Activated naive CD8-positive, alpha-beta T cell (primary cell): ENCODE data around the gene SLC25A48.

ENCODE experiments used
- H3K27ac Mint-ChIP-seq: one replicate; pipeline ENCODE4 v1.8.0; 2021; ENCODE audit warnings: mixed read lengths
- H3K27me3 Mint-ChIP-seq: one replicate; pipeline ENCODE4 v1.8.0; 2021; ENCODE audit warnings: mixed read lengths
- H3K36me3 Mint-ChIP-seq: one replicate; pipeline ENCODE4 v1.8.0; 2021; ENCODE audit warnings: mixed read lengths
- H3K4me1 Mint-ChIP-seq: one replicate; pipeline ENCODE4 v1.8.0; 2021; ENCODE audit warnings: low read depth, mixed read lengths
- H3K4me3 Mint-ChIP-seq: one replicate; pipeline ENCODE4 v1.8.0; 2021; ENCODE audit warnings: mild to moderate bottlenecking, mixed read lengths
- H3K9me3 Mint-ChIP-seq: one replicate; pipeline ENCODE4 v1.8.0; 2021; ENCODE audit warnings: low read depth, mixed read lengths

SLC25A48 gene

DNA sequence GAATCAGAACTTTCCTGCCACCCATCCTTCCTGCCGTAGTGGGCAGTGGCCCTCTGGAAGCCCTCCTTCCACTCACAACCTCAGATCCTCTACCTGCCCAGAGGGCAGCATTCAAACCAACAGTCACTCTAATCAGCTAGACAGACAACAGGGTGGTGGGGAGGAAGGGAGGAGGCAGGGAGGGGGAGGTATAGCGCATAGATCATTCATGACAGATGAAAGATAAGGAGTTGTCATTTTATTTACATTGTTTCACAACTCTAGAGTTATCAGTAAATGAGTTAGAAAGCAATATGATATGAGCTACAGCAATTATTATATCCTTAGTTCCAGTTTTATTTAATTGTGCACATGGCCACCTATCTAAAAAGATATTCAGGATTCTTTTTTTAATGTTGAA is 60.3 kb downstream of the SLC25A48 start:
- peaks cover 6% of the 10 kb centered on the region for H3K27me3 Mint-ChIP-seq
- no peak overlapping the region for H3K27ac Mint-ChIP-seq
- H3K4me3 Mint-ChIP-seq, result no peak overlapping the region
- H3K36me3 Mint-ChIP-seq, result no peaks in the 10 kb centered on the region
- H3K9me3 Mint-ChIP-seq, result no peaks in the 10 kb centered on the region
- H3K4me1 Mint-ChIP-seq, result no peaks in the 10 kb centered on the region

DNA sequence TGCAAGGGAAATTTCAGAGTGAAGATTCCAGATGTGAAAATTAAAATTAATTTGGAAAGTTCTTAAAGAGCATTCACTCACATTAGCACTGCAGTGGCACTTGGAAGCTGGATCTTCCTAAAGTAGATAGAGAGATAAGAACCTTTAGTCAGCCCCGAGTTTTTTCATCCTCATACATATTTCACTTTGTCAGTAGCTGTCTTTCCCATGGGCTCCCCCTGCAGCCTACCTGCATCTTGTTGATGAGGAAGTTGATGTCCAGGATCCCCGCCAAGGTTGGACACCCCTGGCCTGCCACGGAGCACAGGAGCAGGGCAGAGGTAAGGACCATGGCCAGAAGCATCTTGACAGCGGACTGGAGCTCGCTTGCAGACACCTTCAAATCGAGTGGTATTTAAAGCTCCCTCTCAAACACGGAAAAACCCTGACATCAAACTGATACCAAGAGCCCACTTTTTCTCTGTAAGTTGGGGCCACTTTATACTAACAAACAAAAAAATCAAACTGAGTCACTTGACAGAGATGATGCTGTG is 61.1 kb downstream of the SLC25A48 start, which contains the start of gene IL9:
TSS of gene IL9 (minus strand) at position 368 of the 533 bp plus-strand sequence. CDS start at position 343, 25 bp downstream.
- Mint-ChIP-seq H3K4me1 (no peaks in the 10 kb centered on the region), H3K27me3 (peaks cover 8% of the 10 kb centered on the region), H3K36me3 (no peaks in the 10 kb centered on the region), H3K27ac (no peak within 1 kb of the TSS), H3K9me3 (no peaks in the 10 kb centered on the region), H3K4me3 (no peak within 1 kb of the TSS)

DNA sequence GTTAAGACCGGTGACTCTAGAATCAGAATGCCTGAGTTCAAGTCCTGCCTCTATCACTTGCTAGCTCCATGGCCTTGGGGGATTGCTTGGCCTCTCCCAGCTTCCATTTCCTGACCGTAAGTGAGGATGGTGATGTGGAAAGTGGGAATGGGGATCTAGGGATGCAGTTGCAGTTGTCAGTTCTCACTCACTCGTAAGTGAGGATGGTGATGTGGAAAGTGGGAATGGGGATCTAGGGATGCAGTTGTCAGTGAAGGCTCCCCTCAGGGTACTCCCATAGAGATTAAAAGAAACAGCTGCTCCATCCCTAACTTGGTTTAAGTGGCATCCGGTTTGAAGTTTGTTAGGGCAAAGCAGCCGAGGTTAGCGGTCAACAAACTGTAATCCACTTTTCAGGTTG is 64.2 kb downstream of the SLC25A48 start:
- no peaks in the 10 kb centered on the region for H3K36me3 Mint-ChIP-seq
- no peak overlapping the region for H3K27ac Mint-ChIP-seq
- H3K9me3 Mint-ChIP-seq, result no peaks in the 10 kb centered on the region
- no peak overlapping the region for H3K4me3 Mint-ChIP-seq
- H3K4me1 Mint-ChIP-seq, result no peaks in the 10 kb centered on the region
- H3K27me3 Mint-ChIP-seq, result peaks cover 8% of the 10 kb centered on the region

DNA sequence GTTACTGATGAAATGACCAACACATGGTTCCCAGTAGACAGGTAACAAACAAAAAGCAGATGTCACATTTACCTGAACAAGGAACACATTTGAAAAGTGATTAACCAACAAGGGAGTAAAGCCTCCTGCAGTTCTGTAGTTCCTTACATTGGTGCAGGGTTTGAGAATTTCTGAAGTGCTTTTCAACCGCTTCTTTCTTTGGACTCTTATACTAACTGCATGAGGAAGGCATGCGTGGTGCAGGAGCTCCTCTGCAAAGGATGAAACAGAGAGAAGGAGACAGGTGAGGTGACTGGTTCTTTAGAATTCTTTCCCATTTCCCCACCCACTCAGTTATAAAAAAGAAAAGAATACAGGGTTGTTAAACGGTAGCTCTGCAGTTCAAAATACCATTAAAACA is 65.8 kb downstream of the SLC25A48 start:
- Mint-ChIP-seq H3K9me3 (no peaks in the 10 kb centered on the region), H3K27me3 (peaks cover 8% of the 10 kb centered on the region), H3K4me1 (no peaks in the 10 kb centered on the region), H3K4me3 (no peak overlapping the region), H3K27ac (no peak overlapping the region), H3K36me3 (no peaks in the 10 kb centered on the region)

DNA sequence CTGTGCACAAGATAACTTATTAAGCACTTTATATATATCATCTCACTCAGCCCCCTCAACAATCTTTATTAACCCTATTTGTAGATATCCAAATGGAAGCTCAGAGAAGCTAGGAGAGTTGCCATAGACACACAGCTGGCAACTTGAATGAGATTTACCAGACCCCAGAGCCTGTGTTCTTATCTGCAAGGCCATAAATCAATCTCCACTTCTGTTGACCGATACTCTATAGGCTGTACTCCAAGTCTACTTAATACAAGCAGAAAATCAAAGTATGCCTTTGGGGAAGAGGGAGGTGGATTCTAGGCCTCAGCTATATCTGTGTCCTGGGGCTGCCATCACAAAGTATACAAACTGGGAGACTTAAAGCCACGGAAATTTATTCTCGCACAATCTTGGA is 67.2 kb downstream of the SLC25A48 start:
- no peaks in the 10 kb centered on the region for H3K9me3 Mint-ChIP-seq
- H3K4me3 Mint-ChIP-seq, result no peak overlapping the region
- H3K27ac Mint-ChIP-seq, result no peak overlapping the region
- no peaks in the 10 kb centered on the region for H3K36me3 Mint-ChIP-seq
- peaks cover 8% of the 10 kb centered on the region for H3K27me3 Mint-ChIP-seq
- no peaks in the 10 kb centered on the region for H3K4me1 Mint-ChIP-seq

DNA sequence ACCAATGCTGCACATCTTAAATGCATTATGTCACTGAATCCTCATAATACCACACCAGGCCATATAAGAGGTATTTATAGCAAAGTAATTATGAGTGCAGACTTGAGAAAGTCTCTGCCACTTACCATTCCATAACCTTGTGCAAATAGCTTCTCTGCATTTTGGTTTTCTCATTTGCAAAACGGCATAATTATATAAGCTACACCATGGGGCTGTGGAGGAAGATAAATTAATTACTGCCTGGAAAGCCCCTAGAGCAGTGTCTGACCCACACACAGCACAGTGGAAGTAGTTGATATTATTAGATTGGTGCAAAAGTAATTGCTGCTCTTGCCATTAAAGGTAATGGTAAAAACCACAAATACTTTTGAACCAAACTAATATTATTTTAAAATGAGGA is 70.7 kb downstream of the SLC25A48 start:
- Mint-ChIP-seq H3K27ac (no peak overlapping the region), H3K4me1 (no peaks in the 10 kb centered on the region), H3K9me3 (no peaks in the 10 kb centered on the region), H3K36me3 (no peaks in the 10 kb centered on the region), H3K4me3 (no peak overlapping the region), H3K27me3 (peaks cover 8% of the 10 kb centered on the region)

DNA sequence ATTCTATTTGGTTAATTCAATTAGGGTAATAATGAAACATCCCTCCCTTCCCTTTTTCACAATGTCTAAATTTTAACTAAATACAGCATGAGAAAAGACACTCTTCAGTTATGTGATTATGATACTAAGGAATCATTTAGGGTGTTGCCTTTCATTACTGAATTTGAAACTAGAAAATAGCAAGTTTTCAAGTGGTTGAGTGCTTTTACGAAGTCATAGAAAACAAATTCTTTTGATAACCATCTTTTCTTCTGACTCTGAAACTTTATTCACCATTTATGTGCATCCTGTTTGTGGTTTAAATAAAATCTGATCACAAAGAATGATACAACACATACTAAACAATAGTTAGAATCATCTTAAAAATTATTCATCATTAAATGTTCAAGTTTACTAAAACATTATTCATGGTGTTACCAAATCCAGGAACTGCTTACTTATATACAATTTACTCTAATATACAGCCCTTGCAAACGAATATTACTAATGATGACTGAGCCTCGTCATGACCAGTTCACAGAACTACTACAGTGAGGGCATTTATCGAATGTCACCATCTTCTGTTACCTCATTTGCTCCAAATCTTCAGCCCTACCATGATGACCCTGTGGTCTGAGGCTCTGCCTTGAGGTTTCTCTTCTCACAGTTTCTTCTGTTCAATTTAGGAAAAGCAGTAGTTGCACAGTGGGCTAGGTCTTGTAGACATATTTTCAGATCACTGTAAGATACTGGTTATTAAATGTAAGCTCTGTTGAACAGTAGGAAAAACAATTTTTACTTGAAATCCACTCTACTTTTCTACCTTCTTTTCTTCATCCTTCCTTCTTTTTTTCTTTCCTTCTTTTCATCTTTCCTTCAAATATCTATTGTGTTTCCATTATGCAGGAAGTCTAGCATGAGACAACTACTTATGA is 79.5 kb downstream of the SLC25A48 start:
- no peak overlapping the region for H3K27ac Mint-ChIP-seq
- H3K36me3 Mint-ChIP-seq, result no peaks in the 10 kb centered on the region
- H3K4me1 Mint-ChIP-seq, result no peaks in the 10 kb centered on the region
- H3K9me3 Mint-ChIP-seq, result no peaks in the 10 kb centered on the region
- no peak overlapping the region for H3K4me3 Mint-ChIP-seq
- H3K27me3 Mint-ChIP-seq, result peaks cover 27% of the 10 kb centered on the region

DNA sequence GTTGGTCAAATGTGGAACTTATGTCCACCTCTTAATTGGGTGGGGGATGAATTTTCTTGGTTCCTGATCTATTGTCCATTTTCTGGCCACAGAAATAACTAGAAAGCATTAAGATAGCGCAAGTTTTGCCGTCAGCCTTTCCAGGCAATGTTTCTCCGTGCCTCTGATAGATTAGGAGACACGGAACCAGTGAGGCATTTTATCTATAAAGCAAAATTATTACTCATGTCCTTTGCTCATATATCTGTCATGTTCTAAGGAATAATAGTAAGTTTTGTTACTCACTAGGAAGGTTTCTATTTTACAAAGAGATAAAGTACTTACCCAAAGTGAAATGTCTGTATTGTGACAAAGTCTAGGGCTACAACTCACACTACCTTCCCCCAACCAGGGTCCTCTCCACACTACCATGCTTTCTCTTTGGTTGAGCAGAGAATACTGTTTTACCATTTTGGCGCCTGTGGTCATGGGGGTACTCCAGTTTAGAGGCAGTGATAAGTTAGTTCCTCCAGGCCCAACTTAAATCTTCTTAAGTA is 81.1 kb downstream of the SLC25A48 start:
- Mint-ChIP-seq H3K36me3 (no peaks in the 10 kb centered on the region), H3K4me3 (no peak overlapping the region), H3K9me3 (no peaks in the 10 kb centered on the region), H3K27me3 (peaks cover 22% of the 10 kb centered on the region), H3K27ac (no peak overlapping the region), H3K4me1 (no peaks in the 10 kb centered on the region)

DNA sequence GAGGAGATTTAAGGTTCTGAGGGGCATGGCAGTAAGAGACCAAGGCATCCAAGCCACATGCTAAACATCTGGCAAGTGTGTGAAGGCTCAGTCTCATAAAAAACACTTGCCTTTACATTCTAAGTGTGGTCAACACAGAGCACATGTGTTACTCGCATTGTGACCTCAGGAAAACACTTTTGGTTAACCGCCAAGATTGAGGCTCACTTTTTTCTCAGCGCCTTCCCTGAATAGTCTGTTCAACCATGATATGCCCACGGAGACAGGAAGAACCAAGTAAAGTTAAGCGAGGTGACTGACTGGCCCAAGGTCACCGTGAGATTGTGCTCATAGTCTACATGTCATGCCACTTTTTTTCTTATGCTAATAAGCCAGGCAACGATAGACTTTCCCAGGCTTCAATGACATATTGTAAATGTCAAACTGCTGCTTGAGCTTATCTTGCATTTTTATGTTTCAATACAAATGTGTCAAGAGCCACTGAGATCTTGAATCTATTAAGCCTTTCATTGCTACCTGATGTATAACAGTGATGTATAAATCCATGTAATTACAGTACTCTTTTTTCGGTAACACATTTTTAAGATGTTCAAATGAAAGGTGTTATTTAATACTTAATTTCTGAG is 82.3 kb downstream of the SLC25A48 start:
- no peaks in the 10 kb centered on the region for H3K9me3 Mint-ChIP-seq
- H3K36me3 Mint-ChIP-seq, result no peaks in the 10 kb centered on the region
- no peak overlapping the region for H3K27ac Mint-ChIP-seq
- peaks cover 22% of the 10 kb centered on the region for H3K27me3 Mint-ChIP-seq
- no peak overlapping the region for H3K4me3 Mint-ChIP-seq
- H3K4me1 Mint-ChIP-seq, result no peaks in the 10 kb centered on the region

DNA sequence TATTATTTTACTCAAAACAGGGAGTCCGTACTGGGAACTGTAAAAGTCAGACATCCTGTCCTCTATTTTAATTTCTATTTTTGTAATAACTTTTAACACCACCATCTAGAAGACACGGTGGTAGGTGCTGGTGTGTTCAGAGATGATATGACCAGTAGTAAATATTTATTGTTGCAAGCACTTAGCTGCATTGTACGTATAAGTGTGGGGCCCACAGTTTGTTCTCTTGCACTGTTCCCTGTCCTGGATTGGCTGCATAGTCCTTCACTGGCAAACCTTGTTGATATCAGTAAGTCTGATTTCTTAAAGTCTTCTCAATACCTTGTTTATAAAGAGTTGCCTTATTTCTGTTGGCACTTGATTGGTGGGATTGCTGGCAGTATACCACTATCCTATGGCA is 85.7 kb downstream of the SLC25A48 start:
- Mint-ChIP-seq H3K36me3 (no peaks in the 10 kb centered on the region), H3K27ac (no peak overlapping the region), H3K9me3 (no peaks in the 10 kb centered on the region), H3K4me1 (no peaks in the 10 kb centered on the region), H3K27me3 (peaks cover 24% of the 10 kb centered on the region), H3K4me3 (no peak overlapping the region)

DNA sequence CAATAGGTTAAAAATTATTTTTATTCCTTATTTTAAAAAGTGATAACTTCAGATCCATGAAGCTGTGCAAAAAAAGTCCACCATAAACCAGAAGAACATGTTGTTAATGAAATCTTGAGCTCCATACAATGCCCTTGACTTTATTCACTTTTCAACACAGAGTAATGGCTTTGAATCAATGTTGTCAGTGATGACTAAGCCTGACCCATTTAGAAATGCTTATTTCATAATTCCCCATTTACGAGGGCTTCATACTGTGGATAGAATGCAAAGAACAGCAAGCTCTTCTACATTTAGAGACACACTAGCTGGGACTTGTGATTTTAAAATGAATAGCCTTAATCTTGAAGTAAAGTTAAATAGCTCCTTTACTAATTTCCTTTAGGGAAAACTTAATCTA is 86.9 kb downstream of the SLC25A48 start:
- H3K27me3 Mint-ChIP-seq, result peaks cover 30% of the 10 kb centered on the region
- H3K36me3 Mint-ChIP-seq, result no peaks in the 10 kb centered on the region
- no peak overlapping the region for H3K27ac Mint-ChIP-seq
- H3K9me3 Mint-ChIP-seq, result no peaks in the 10 kb centered on the region
- no peaks in the 10 kb centered on the region for H3K4me1 Mint-ChIP-seq
- no peak overlapping the region for H3K4me3 Mint-ChIP-seq

DNA sequence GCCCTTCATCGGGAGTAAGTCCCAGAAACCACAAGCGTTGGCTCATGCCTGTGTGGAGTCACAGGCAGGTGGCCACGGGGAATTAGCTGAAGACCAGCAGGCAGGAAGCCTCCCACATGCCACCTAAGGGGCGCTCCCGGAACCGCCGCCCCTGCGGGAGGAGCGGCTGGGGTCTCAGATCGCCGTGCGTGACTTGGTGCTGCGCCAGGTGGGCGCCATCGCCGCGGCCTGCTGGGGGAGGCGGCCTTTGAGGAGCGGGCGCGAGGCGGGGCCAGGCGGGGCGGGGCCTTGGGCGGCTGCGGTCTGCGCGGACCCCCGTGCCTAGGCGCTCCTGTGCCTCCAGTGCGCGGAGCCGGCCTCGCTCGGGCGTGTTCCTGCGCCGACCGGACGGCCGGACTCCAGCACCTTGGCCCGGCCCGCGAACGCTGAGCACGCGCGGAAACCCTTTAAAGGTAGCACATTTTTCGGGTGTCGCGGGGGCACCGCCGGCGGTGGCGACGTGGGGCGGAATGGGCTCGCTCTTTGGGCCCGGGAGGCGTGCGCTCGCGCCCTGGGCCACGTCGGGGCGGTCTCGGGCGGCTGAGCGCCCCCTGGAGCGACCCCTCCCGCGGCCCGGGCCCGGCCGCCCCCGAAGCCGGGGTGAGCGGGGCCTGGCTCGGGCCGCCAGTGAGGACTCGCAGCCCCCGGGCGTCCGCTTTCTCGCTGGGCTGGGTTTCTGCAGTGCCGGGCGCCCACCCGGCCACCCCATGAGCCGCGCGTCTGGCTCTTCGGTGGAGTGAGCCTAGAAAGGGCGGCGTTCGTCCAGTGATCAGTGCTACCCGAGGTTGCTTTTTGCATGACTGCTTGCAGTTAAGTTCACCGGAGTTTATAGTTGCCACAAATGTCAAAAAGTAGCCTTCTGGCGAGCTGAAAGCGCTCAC is 95.8 kb downstream of the SLC25A48 start:
- Mint-ChIP-seq H3K4me3 (peak overlapping the region; percentile 38), H3K27ac (no peak overlapping the region), H3K36me3 (no peaks in the 10 kb centered on the region), H3K9me3 (peaks cover 3% of the 10 kb centered on the region), H3K27me3 (peaks cover 44% of the 10 kb centered on the region), H3K4me1 (peaks cover 5% of the 10 kb centered on the region)

DNA sequence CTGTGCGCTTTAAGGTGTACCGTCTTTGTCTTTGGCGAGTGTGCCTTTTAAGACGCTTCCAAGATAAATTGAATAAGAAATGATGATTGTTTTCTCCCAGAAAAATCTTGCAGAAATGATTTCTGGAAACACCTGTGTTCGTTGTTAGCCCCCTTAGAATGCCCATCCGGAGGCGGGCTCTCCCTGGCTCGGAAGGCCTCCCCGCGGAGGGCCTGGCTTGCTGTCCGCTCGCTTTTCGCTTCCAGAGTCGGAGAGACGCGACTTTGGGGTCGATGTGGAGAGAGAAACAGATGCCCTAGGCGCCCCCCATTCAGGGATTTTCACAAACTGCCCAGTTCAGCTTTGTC is 96.5 kb downstream of the SLC25A48 start:
- no peak overlapping the region for H3K4me3 Mint-ChIP-seq
- peaks cover 41% of the 10 kb centered on the region for H3K27me3 Mint-ChIP-seq
- peaks cover 3% of the 10 kb centered on the region for H3K9me3 Mint-ChIP-seq
- peaks cover 5% of the 10 kb centered on the region for H3K4me1 Mint-ChIP-seq
- no peak overlapping the region for H3K27ac Mint-ChIP-seq
- no peaks in the 10 kb centered on the region for H3K36me3 Mint-ChIP-seq

DNA sequence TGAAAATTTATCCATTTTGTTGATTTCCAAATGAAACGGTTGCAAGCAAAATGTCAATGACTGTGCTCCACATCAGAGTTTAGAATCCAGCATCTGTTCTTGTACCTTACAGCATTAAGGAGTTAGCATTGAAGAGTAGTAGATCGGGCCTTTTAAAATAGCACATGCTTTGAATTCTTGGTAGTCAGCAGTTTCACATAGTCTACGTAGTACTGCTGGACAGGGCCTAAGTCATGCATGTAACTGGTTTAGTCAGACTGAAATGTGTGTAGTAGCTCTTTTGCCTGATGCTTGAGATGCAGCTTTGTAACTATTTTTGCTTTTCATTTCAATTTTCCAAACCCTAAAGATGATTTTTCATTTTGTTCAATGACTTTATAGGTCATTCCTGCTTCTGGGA is 100.5 kb downstream of the SLC25A48 start:
- no peak overlapping the region for H3K4me3 Mint-ChIP-seq
- H3K4me1 Mint-ChIP-seq, result peaks cover 5% of the 10 kb centered on the region
- no peak overlapping the region for H3K27ac Mint-ChIP-seq
- peaks cover 21% of the 10 kb centered on the region for H3K27me3 Mint-ChIP-seq
- H3K36me3 Mint-ChIP-seq, result no peaks in the 10 kb centered on the region
- H3K9me3 Mint-ChIP-seq, result peaks cover 3% of the 10 kb centered on the region
